ENCODE results near the gene OR4D11. TPM values are rescaled to one million over a fixed set of nuclear protein-coding genes. Genes with fewer than 3 reads are reported as not detected.

The OR4D11 gene
- total and polyA plus RNA-seq, 9 of the 15 experiments (the other 6 are each of a cell fraction or from before 2014, with no cell fraction given) = not detected

DNA sequence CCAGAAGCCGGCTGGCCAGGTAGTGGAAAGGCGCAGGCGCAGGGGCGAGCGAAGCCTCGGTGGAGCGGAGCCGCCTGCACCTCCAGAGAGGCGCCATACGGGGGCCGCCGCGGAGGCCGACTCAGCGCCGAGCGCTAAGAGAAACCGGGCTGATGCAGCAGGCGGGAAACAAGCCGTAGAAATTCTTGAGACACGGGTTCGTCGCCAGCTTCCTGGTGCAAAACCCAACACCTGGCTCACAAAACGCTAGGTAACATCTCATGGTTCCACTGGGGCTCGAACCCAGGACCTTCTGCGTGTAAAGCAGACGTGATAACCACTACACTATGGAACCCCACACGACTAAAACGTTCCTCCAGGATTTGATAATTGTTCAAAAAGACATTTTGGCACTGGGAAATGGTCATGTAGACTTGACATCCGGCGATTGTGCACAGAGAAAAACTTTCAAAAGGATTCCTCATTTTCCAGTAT, 47.0 kb downstream of the OR4D11 start (continued):
- TF ChIP-seq EZH2 (IDR thresholded peaks at IDR 0.05; ENCODE audit: borderline replicate concordance, low read depth, low read length) (no peak), ZNF75A (CRISPR knock-in tag; IDR thresholded peaks at IDR 0.05) (no peak), MYC (IDR thresholded peaks at IDR 0.05; ENCODE audit: low read depth, low read length) (peak; percentile 34), MYC (CRISPR knock-in tag; IDR thresholded peaks at IDR 0.05; ENCODE audit: borderline replicate concordance, low read depth) (no peak), ZNF274 (IDR thresholded peaks at IDR 0.05; ENCODE audit: borderline replicate concordance, low read depth, low read length) (no peak; the same call in 1 of the 2 replicates), PPARD (CRISPR knock-in tag; IDR thresholded peaks at IDR 0.05) (no peak), HMG20B (CRISPR knock-in tag; IDR thresholded peaks at IDR 0.05) (no peak), ZZZ3 (IDR thresholded peaks at IDR 0.05) (no peak), RNF2 (IDR thresholded peaks at IDR 0.05) (peak; percentile 81; the same call in 1 of the 2 replicates), TEAD2 (tag; IDR thresholded peaks at IDR 0.05) (no peak), NFYB (IDR thresholded peaks at IDR 0.05; ENCODE audit: extremely low read depth, insufficient read length) (no peak), TEAD4 (IDR thresholded peaks at IDR 0.05; ENCODE audit: low read length) (peak; percentile 78), TEAD4 (CRISPR knock-in tag; IDR thresholded peaks at IDR 0.05; ENCODE audit: borderline replicate concordance) (no peak), GATAD2A (IDR thresholded peaks at IDR 0.05) (no peak), ESRRB (CRISPR knock-in tag; IDR thresholded peaks at IDR 0.05; ENCODE audit: borderline replicate concordance) (no peak), GABPA (tag; conservative IDR thresholded peaks at IDR 0.05; ENCODE audit: low read depth) (peak; percentile 40; the same call in 1 of the 2 replicates), ZNF586 (CRISPR knock-in tag; conservative IDR thresholded peaks at IDR 0.05) (no peak), JUNB (CRISPR knock-in tag; conservative IDR thresholded peaks at IDR 0.05) (no peak), RHOXF2B (CRISPR knock-in tag; conservative IDR thresholded peaks at IDR 0.05) (0 out of 2 replicates have a peak, but pooled peaks have one; percentile 19), ZNF253 (CRISPR knock-in tag; conservative IDR thresholded peaks at IDR 0.05) (no peak), BRF1 (IDR thresholded peaks at IDR 0.05; ENCODE audit: borderline replicate concordance, extremely low read depth, insufficient read length) (peak; percentile 20), C11orf30 (IDR thresholded peaks at IDR 0.05; ENCODE audit: low read depth) (no peak), ESRRA (IDR thresholded peaks at IDR 0.05; ENCODE audit: borderline replicate concordance, low read depth) (no peak; the same call in 1 of the 2 replicates), ZNF263 (CRISPR knock-in tag; IDR thresholded peaks at IDR 0.05; ENCODE audit: borderline replicate concordance) (peak; percentile 59; the same call in 1 of the 2 replicates), POLR3G (IDR thresholded peaks at IDR 0.05; ENCODE audit: extremely low read depth, insufficient read length, insufficient replicate concordance) (peak; percentile 82), TARDBP (IDR thresholded peaks at IDR 0.05) (0 out of 2 replicates have a peak, but pooled peaks have one; percentile 26), SMARCE1 (IDR thresholded peaks at IDR 0.05) (no peak; the same call in 1 of the 2 replicates), POLR2G (IDR thresholded peaks at IDR 0.05; ENCODE audit: low read depth, low read length) (peak; percentile 86)
- TF ChIP-seq, protein P1, sequence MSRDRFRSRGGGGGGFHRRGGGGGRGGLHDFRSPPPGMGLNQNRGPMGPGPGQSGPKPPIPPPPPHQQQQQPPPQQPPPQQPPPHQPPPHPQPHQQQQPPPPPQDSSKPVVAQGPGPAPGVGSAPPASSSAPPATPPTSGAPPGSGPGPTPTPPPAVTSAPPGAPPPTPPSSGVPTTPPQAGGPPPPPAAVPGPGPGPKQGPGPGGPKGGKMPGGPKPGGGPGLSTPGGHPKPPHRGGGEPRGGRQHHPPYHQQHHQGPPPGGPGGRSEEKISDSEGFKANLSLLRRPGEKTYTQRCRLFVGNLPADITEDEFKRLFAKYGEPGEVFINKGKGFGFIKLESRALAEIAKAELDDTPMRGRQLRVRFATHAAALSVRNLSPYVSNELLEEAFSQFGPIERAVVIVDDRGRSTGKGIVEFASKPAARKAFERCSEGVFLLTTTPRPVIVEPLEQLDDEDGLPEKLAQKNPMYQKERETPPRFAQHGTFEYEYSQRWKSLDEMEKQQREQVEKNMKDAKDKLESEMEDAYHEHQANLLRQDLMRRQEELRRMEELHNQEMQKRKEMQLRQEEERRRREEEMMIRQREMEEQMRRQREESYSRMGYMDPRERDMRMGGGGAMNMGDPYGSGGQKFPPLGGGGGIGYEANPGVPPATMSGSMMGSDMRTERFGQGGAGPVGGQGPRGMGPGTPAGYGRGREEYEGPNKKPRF (IDR thresholded peaks at IDR 0.05; ENCODE audit: low read depth, low read length) = no peak
- TF ChIP-seq, protein P2, sequence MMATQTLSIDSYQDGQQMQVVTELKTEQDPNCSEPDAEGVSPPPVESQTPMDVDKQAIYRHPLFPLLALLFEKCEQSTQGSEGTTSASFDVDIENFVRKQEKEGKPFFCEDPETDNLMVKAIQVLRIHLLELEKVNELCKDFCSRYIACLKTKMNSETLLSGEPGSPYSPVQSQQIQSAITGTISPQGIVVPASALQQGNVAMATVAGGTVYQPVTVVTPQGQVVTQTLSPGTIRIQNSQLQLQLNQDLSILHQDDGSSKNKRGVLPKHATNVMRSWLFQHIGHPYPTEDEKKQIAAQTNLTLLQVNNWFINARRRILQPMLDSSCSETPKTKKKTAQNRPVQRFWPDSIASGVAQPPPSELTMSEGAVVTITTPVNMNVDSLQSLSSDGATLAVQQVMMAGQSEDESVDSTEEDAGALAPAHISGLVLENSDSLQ (IDR thresholded peaks at IDR 0.05) = no peak; the same call in 1 of the 2 replicates

Data from K562 (cell line).